ENCODE results near the gene C4orf50. TPM values are rescaled to one million over a fixed set of nuclear protein-coding genes. Genes with fewer than 3 reads are reported as not detected.
"Not testable (repeated sequence)": the region's sequence is repeated elsewhere in the genome, so short reads cannot be mapped to it uniquely, and the experiment has no call there.

C4orf50 gene
- total RNA-seq, 1 donor from 2014 or later: under 0.01 TPM

GRCh38 chr4:5965225-5965624 is 53.0 kb downstream of the C4orf50 start:
- no peak for DNase-seq

GRCh38 chr4:5964030-5964429 is 54.2 kb downstream of the C4orf50 start:
- DNase-seq: no peak

- DNase-seq: no peak
Observed at GRCh38 chr4:5963611-5964010, 54.6 kb downstream of the C4orf50 start.

- DNase-seq: no peak
Observed at GRCh38 chr4:5962416-5962815, 55.8 kb downstream of the C4orf50 start.

GRCh38 chr4:5960252-5960880 is 57.9 kb downstream of the C4orf50 start:
- no peak for DNase-seq

- DNase-seq: no peak
Observed at GRCh38 chr4:5959211-5959982, 58.8 kb downstream of the C4orf50 start.

- no peak for DNase-seq
Observed at GRCh38 chr4:5958199-5958735, 60.0 kb downstream of the C4orf50 start.

GRCh38 chr4:5957076-5957475 is 61.2 kb downstream of the C4orf50 start:
- DNase-seq: no peak

GRCh38 chr4:5956285-5957021 is 61.8 kb downstream of the C4orf50 start:
- peak; percentile 44 for DNase-seq

GRCh38 chr4:5955856-5956255 is 62.4 kb downstream of the C4orf50 start:
- peak; percentile 25 for DNase-seq

GRCh38 chr4:5955201-5955821 is 62.9 kb downstream of the C4orf50 start:
- DNase-seq: peak; percentile 47

- no peak for DNase-seq
Observed at GRCh38 chr4:5954056-5954760, 64.0 kb downstream of the C4orf50 start.

GRCh38 chr4:5952975-5953951 is 65.0 kb downstream of the C4orf50 start:
- no peak for DNase-seq

GRCh38 chr4:5952286-5952974 is 65.8 kb downstream of the C4orf50 start:
- DNase-seq: no peak

GRCh38 chr4:5946653-5947052 is 71.6 kb downstream of the C4orf50 start:
- not testable (repeated sequence) for DNase-seq

- DNase-seq: no peak
Observed at GRCh38 chr4:5945936-5946335, 72.3 kb downstream of the C4orf50 start.

- DNase-seq: no peak
Observed at GRCh38 chr4:5945171-5945570, 73.1 kb downstream of the C4orf50 start.

- no peak for DNase-seq
Observed at GRCh38 chr4:5943561-5943960, 74.7 kb downstream of the C4orf50 start.

- no peak for DNase-seq
Observed at GRCh38 chr4:5942947-5943346, 75.3 kb downstream of the C4orf50 start.

- no peak for DNase-seq
Observed at GRCh38 chr4:5941601-5942000, 76.6 kb downstream of the C4orf50 start.

Data from dermis blood vessel endothelial cell (primary cell).